Bronchial epithelial cell (primary cell): ENCODE results near the gene AP1B1. TPM values are rescaled to one million over a fixed set of nuclear protein-coding genes. Genes with fewer than 3 reads are reported as not detected.

Source experiments
- DNase-seq: peaks from one replicate; pipeline ENCODE4 v3.0.0-alpha.2; 2010; ENCODE audit warnings: low read depth
- FAIRE-seq: peaks from 2 replicates; lab custom pipeline; 2011; peaks lifted over from hg19 to GRCh38; lab: Jason Lieb, UNC
- H3K27me3 ChIP-seq: 2 replicates; pipeline ENCODE4 v1.5.1; 2011; ENCODE audit warnings: low read length; ENCODE audit not compliant: control insufficient read depth, insufficient read depth
- H3K36me3 ChIP-seq: 2 replicates; pipeline ENCODE4 v1.5.1; 2011; ENCODE audit warnings: low read length; ENCODE audit not compliant: control insufficient read depth, insufficient read depth
- H3K4me3 ChIP-seq: 2 replicates; pipeline ENCODE4 v1.5.1; 2011; ENCODE audit warnings: mild to moderate bottlenecking, low read depth, low read length, control low read depth
- CTCF ChIP-seq: IDR thresholded peaks from 2 replicates; pipeline ENCODE4 v1.5.1; 2011; ENCODE audit warnings: mild to moderate bottlenecking, moderate library complexity, low read length, control low read depth, inconsistent platforms; ENCODE audit not compliant: insufficient read depth, severe bottlenecking
- total RNA-seq: library from RNA; depleted of rRNA; stranded (reverse); fragments of >200 nt; gene quantifications from 2 replicates; pipeline ENCODE4 v1.2.1, GENCODE V29; 2014

The AP1B1 gene
- total RNA-seq, 1 donor from 2014 or later: 44.8 TPM

GRCh38 chr22:29330753-29331152 lies 57.6 kb downstream of the AP1B1 start:
- Histone ChIP-seq H3K36me3 (peaks cover 24% of the 10 kb centered on the region), H3K4me3 (no peak overlapping the region), H3K27me3 (no peaks in the 10 kb centered on the region)
- no peak for TF ChIP-seq CTCF
- FAIRE-seq (no peak), DNase-seq (no peak)

GRCh38 chr22:29330291-29330690 lies 58.1 kb downstream of the AP1B1 start:
- no peaks in the 10 kb centered on the region for H3K27me3 ChIP-seq
- no peak overlapping the region for H3K4me3 ChIP-seq
- peaks cover 24% of the 10 kb centered on the region for H3K36me3 ChIP-seq
- FAIRE-seq (no peak), DNase-seq (no peak)
- TF ChIP-seq CTCF: no peak

GRCh38 chr22:29329581-29329980 lies 58.8 kb downstream of the AP1B1 start:
- Histone ChIP-seq H3K36me3 (peaks cover 23% of the 10 kb centered on the region), H3K27me3 (no peaks in the 10 kb centered on the region), H3K4me3 (no peak overlapping the region)
- no peak for DNase-seq
- FAIRE-seq: no peak
- TF ChIP-seq CTCF: no peak

GRCh38 chr22:29328566-29329500 lies 59.5 kb downstream of the AP1B1 start:
- no peak overlapping the region for H3K4me3 ChIP-seq
- H3K36me3 ChIP-seq: peaks cover 22% of the 10 kb centered on the region
- DNase-seq: no peak
- no peaks in the 10 kb centered on the region for H3K27me3 ChIP-seq
- FAIRE-seq: no peak
- TF ChIP-seq CTCF: no peak

- H3K36me3 ChIP-seq: peaks cover 22% of the 10 kb centered on the region
- DNase-seq (no peak), FAIRE-seq (no peak)
- H3K27me3 ChIP-seq: no peaks in the 10 kb centered on the region
- no peak for TF ChIP-seq CTCF
- no peak overlapping the region for H3K4me3 ChIP-seq
These were observed 60.3 kb downstream of the AP1B1 start for GRCh38 chr22:29328055-29328454.
